Osteoblast (primary cell): Measurements from ENCODE around the gene VPS18. TPM values are rescaled to one million over a fixed set of nuclear protein-coding genes. Genes with fewer than 3 reads are reported as not detected.

ENCODE experiments used
- DNase-seq: peaks from one replicate; pipeline ENCODE4 v3.0.0; 2011; ENCODE audit warnings: low spot score, mixed read lengths; ENCODE audit not compliant: insufficient read length; ENCODE audit errors: missing footprints
- H2AFZ ChIP-seq: 2 replicates; pipeline ENCODE4 v1.6.0; 2011; ENCODE audit warnings: mild to moderate bottlenecking, low read length
- H3K27ac ChIP-seq: 2 replicates; pipeline ENCODE4 v1.5.1; 2011; ENCODE audit warnings: mild to moderate bottlenecking, low read depth, low read length, moderate library complexity
- H3K27me3 ChIP-seq: 2 replicates; pipeline ENCODE4 v1.6.0; 2012; ENCODE audit warnings: mild to moderate bottlenecking, control low read depth, inconsistent platforms, low read length, moderate library complexity; ENCODE audit not compliant: insufficient read depth
- H3K36me3 ChIP-seq: 2 replicates; pipeline ENCODE4 v1.5.1; 2011; ENCODE audit warnings: mild to moderate bottlenecking, low read length, control low read depth, moderate library complexity; ENCODE audit not compliant: insufficient read depth
- H3K4me1 ChIP-seq: 2 replicates; pipeline ENCODE4 v1.5.1; 2011; ENCODE audit warnings: mild to moderate bottlenecking, low read length, control low read depth, moderate library complexity; ENCODE audit not compliant: insufficient read depth
- H3K4me2 ChIP-seq: 2 replicates; pipeline ENCODE4 v1.6.0; 2011; ENCODE audit warnings: mild to moderate bottlenecking, low read length; ENCODE audit not compliant: insufficient read depth
- H3K4me3 ChIP-seq: fragments of 200-600 bp; sonication (generic); 3 replicates; pipeline ENCODE4 v1.5.1; 2012; ENCODE audit warnings: mild to moderate bottlenecking, low read length, inconsistent platforms; ENCODE audit not compliant: insufficient read depth
- H3K79me2 ChIP-seq: 2 replicates; pipeline ENCODE4 v1.6.0; 2012; ENCODE audit warnings: mild to moderate bottlenecking, low read length, control low read depth, inconsistent platforms; ENCODE audit not compliant: insufficient read depth
- H3K9me3 ChIP-seq: 2 replicates; pipeline ENCODE4 v1.5.1; 2011; ENCODE audit warnings: low read depth, low read length, control low read depth
- H4K20me1 ChIP-seq: 2 replicates; pipeline ENCODE4 v1.6.0; 2012; ENCODE audit warnings: mild to moderate bottlenecking, low read length, control low read depth; ENCODE audit not compliant: insufficient read depth
- total RNA-seq: library from RNA; depleted of rRNA; stranded (reverse); fragments of >200 nt; gene quantifications from 2 replicates; pipeline ENCODE4 v1.2.3, GENCODE V29; 2012
- TF ChIP-seq, protein P1 (sequence below): IDR thresholded peaks from 2 replicates; pipeline ENCODE4 v1.5.1; 2011; ENCODE audit warnings: mild to moderate bottlenecking, low read depth, low read length, moderate library complexity; ENCODE audit errors: extremely low read depth

Gene VPS18
- total RNA-seq, 1 donor: 60.8 TPM

DNA sequence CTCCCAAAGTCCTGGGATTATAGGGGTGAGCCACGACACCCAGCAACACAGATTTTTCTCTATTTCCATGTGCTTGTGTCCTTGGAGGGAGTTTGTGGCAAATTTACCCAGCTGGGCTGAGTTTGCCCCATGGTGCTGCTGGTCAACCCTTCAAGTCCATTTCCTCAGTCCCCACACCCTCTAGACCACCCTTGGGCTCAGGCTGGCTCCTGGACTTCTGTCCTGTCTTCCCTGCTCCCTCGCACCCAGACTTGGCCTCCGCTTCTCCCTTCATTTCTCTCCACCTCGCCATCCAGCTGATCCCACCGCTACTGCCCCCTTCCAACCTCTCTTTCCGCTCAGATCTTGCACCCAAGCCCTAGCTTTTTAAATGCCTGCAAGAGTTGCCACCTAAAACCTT lies 12.9 kb upstream of the VPS18 start:
- Histone ChIP-seq H4K20me1 (no peaks in the 10 kb centered on the region), H2AFZ (no peak overlapping the region), H3K4me2 (no peak overlapping the region), H3K79me2 (no peaks in the 10 kb centered on the region), H3K36me3 (no peaks in the 10 kb centered on the region), H3K27me3 (no peaks in the 10 kb centered on the region), H3K4me1 (no peaks in the 10 kb centered on the region), H3K9me3 (no peaks in the 10 kb centered on the region), H3K27ac (no peak overlapping the region), H3K4me3 (no peak overlapping the region)
- TF ChIP-seq, protein P1, sequence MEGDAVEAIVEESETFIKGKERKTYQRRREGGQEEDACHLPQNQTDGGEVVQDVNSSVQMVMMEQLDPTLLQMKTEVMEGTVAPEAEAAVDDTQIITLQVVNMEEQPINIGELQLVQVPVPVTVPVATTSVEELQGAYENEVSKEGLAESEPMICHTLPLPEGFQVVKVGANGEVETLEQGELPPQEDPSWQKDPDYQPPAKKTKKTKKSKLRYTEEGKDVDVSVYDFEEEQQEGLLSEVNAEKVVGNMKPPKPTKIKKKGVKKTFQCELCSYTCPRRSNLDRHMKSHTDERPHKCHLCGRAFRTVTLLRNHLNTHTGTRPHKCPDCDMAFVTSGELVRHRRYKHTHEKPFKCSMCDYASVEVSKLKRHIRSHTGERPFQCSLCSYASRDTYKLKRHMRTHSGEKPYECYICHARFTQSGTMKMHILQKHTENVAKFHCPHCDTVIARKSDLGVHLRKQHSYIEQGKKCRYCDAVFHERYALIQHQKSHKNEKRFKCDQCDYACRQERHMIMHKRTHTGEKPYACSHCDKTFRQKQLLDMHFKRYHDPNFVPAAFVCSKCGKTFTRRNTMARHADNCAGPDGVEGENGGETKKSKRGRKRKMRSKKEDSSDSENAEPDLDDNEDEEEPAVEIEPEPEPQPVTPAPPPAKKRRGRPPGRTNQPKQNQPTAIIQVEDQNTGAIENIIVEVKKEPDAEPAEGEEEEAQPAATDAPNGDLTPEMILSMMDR: no peak
- no peak for DNase-seq

DNA sequence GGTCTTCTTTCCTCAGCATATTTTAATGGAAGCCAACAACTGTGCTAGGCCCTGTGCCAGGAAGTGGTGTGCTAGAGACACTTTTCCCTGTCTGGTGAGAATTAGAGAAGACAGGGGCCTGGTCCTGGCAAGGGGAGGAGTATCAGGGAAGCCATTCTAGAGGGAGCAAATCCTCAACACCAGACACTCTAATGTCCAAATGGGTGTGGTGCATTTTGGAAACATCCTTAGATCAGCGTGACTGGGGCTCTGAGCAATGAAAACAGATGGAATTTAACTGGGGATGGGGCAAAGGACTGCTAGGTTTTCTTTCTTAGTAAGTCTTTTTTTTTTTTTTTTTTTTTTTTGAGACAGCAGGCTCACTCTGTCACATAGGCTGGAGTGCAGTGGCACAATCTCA lies 7.7 kb upstream of the VPS18 start:
- Histone ChIP-seq H3K9me3 (no peaks in the 10 kb centered on the region), H3K79me2 (no peaks in the 10 kb centered on the region), H3K4me3 (no peak overlapping the region), H2AFZ (no peak overlapping the region), H3K27me3 (no peaks in the 10 kb centered on the region), H3K4me2 (no peak overlapping the region), H3K36me3 (no peaks in the 10 kb centered on the region), H3K4me1 (no peaks in the 10 kb centered on the region), H3K27ac (no peak overlapping the region), H4K20me1 (no peaks in the 10 kb centered on the region)
- TF ChIP-seq, protein P1: no peak
- no peak for DNase-seq

DNA sequence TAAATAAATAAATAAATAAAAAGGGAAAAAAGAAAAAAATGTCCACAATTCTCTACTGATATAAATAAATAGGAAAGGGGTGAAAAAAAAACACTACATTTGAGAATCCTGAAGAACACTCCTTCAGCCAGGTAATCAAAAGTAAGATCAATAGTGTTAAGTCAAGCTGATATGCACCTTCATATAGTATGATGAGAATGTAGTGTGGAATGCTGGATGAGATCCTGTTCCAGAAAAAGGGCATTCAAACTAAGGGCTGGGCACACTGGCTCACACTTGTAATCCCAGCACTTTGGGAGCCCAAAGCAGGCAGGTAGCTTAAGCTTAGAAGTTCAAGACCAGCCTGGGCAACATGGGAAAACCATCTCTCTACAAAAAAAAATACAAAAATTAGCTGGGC lies 5.1 kb upstream of the VPS18 start:
- no peak overlapping the region for H3K4me3 ChIP-seq
- H3K36me3 ChIP-seq: no peaks in the 10 kb centered on the region
- H3K4me1 ChIP-seq: peaks cover 5% of the 10 kb centered on the region
- TF ChIP-seq, protein P1: no peak
- H3K9me3 ChIP-seq: no peaks in the 10 kb centered on the region
- DNase-seq: peak; percentile 22
- H3K27me3 ChIP-seq: no peaks in the 10 kb centered on the region
- H3K27ac ChIP-seq: no peak overlapping the region
- no peak overlapping the region for H2AFZ ChIP-seq
- no peak overlapping the region for H3K4me2 ChIP-seq
- no peaks in the 10 kb centered on the region for H3K79me2 ChIP-seq
- H4K20me1 ChIP-seq: no peaks in the 10 kb centered on the region

DNA sequence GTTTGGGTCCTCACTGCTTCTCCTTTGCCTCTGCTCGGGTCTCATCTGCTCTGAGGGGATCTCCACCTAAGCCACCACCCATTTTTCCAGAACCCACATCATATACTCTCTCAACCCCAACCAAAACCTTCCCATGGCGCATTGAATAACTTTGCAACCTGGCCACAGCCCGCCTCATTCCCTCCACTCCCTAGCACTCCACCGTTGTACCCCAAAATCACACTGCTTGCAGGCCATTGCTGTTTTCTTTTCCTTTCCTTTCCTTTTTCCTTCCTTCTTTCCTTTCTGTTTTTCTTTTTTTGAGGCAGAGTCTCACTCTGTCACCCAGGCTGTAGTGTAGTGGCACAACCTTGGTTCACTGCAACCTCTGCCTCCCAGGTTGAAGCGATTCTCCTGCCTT lies 3.1 kb upstream of the VPS18 start:
- Histone ChIP-seq H3K4me3 (no peak overlapping the region), H2AFZ (no peak overlapping the region), H3K9me3 (no peaks in the 10 kb centered on the region), H3K79me2 (peaks cover 19% of the 10 kb centered on the region), H3K4me2 (no peak overlapping the region), H3K36me3 (peaks cover 5% of the 10 kb centered on the region), H3K27me3 (no peaks in the 10 kb centered on the region), H3K4me1 (peaks cover 15% of the 10 kb centered on the region), H4K20me1 (peaks cover 13% of the 10 kb centered on the region), H3K27ac (no peak overlapping the region)
- no peak for DNase-seq
- TF ChIP-seq, protein P1: no peak
